ENCODE measurements around the gene MOG.

DNA sequence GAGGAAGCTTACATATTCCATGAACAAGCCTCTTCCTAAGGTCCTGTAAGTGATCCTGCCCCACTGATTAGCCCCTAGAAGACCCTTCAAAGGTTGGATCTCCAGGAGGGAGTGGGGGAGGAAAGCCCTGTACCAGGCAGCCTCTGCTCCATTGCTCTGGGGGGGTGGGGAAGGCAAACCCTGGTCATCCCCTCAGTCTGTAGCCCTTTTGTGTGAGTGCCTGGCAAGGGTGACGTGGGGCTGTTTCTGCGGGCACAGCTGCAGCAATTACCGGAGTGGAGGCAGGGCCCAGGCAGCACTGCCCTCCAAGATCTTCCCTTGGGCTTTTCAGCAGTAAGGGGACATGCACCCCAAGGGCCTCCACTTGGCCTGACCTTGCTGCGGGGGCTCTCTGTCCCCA, at the start of gene MOG:
- TF ChIP-seq, protein P1, sequence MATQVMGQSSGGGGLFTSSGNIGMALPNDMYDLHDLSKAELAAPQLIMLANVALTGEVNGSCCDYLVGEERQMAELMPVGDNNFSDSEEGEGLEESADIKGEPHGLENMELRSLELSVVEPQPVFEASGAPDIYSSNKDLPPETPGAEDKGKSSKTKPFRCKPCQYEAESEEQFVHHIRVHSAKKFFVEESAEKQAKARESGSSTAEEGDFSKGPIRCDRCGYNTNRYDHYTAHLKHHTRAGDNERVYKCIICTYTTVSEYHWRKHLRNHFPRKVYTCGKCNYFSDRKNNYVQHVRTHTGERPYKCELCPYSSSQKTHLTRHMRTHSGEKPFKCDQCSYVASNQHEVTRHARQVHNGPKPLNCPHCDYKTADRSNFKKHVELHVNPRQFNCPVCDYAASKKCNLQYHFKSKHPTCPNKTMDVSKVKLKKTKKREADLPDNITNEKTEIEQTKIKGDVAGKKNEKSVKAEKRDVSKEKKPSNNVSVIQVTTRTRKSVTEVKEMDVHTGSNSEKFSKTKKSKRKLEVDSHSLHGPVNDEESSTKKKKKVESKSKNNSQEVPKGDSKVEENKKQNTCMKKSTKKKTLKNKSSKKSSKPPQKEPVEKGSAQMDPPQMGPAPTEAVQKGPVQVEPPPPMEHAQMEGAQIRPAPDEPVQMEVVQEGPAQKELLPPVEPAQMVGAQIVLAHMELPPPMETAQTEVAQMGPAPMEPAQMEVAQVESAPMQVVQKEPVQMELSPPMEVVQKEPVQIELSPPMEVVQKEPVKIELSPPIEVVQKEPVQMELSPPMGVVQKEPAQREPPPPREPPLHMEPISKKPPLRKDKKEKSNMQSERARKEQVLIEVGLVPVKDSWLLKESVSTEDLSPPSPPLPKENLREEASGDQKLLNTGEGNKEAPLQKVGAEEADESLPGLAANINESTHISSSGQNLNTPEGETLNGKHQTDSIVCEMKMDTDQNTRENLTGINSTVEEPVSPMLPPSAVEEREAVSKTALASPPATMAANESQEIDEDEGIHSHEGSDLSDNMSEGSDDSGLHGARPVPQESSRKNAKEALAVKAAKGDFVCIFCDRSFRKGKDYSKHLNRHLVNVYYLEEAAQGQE (IDR thresholded peaks at IDR 0.05) = no peak
- TF ChIP-seq, protein P2, sequence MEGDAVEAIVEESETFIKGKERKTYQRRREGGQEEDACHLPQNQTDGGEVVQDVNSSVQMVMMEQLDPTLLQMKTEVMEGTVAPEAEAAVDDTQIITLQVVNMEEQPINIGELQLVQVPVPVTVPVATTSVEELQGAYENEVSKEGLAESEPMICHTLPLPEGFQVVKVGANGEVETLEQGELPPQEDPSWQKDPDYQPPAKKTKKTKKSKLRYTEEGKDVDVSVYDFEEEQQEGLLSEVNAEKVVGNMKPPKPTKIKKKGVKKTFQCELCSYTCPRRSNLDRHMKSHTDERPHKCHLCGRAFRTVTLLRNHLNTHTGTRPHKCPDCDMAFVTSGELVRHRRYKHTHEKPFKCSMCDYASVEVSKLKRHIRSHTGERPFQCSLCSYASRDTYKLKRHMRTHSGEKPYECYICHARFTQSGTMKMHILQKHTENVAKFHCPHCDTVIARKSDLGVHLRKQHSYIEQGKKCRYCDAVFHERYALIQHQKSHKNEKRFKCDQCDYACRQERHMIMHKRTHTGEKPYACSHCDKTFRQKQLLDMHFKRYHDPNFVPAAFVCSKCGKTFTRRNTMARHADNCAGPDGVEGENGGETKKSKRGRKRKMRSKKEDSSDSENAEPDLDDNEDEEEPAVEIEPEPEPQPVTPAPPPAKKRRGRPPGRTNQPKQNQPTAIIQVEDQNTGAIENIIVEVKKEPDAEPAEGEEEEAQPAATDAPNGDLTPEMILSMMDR (IDR thresholded peaks at IDR 0.05; ENCODE audit: low read depth, low read length, missing input control) = no peak
- TF ChIP-seq, protein P3, sequence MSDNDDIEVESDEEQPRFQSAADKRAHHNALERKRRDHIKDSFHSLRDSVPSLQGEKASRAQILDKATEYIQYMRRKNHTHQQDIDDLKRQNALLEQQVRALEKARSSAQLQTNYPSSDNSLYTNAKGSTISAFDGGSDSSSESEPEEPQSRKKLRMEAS (IDR thresholded peaks at IDR 0.05) = no peak
- TF ChIP-seq JUND (IDR thresholded peaks at IDR 0.05) (no peak), RAD21 (IDR thresholded peaks at IDR 0.05) (no peak), EGR1 (IDR thresholded peaks at IDR 0.05; ENCODE audit: low read depth in 2 of 2) (no peak), FOXA1 (IDR thresholded peaks at IDR 0.05) (no peak)
- TF ChIP-seq, protein P4, sequence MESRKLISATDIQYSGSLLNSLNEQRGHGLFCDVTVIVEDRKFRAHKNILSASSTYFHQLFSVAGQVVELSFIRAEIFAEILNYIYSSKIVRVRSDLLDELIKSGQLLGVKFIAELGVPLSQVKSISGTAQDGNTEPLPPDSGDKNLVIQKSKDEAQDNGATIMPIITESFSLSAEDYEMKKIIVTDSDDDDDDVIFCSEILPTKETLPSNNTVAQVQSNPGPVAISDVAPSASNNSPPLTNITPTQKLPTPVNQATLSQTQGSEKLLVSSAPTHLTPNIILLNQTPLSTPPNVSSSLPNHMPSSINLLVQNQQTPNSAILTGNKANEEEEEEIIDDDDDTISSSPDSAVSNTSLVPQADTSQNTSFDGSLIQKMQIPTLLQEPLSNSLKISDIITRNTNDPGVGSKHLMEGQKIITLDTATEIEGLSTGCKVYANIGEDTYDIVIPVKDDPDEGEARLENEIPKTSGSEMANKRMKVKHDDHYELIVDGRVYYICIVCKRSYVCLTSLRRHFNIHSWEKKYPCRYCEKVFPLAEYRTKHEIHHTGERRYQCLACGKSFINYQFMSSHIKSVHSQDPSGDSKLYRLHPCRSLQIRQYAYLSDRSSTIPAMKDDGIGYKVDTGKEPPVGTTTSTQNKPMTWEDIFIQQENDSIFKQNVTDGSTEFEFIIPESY (IDR thresholded peaks at IDR 0.05) = no peak

Data from liver (tissue), 3 donors.